ENCODE measurements around the gene TNNT1.

DNA sequence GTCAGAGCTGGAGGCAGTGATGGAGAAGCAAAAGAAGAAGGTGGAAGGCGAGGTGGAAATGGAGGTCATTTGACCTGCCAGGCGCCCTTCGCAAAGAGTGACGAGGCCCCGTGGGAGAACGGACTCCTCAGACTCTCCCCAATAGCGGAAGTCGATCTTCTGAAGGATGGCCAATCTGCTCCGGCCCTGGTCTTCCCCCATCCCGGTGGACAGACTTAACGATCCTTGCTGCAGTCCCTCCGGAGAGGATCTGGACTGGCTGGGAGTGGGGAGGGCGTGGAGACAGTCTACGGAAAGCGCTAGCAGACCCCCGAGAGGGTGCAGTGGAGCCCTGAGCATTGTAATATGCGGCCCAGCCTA lies 61.5 kb downstream of the TNNT1 start:
- peak; percentile 18 for TF ChIP-seq POLR2A (IDR thresholded peaks at IDR 0.05; ENCODE audit: low read depth, low read length)
- TF ChIP-seq CTCF (IDR thresholded peaks at IDR 0.05; ENCODE audit: extremely low read depth in 1 of 2, insufficient read depth in 1 of 2, low read depth in 1 of 2, low read length in 2 of 2), result no peak
- TF ChIP-seq POLR2AphosphoS5 (IDR thresholded peaks at IDR 0.05; ENCODE audit: insufficient read depth, low read depth, low read length), result no peak
- TF ChIP-seq EZH2 (IDR thresholded peaks at IDR 0.05; ENCODE audit: borderline replicate concordance, low read depth, low read length, severe bottlenecking), result no peak
- TF ChIP-seq MYC (IDR thresholded peaks at IDR 0.05; ENCODE audit: low read depth, low read length), result no peak
